HCT116 (cell line): ENCODE data around the gene KRT222.

Source experiments
- POLR2A ChIP-seq: IDR thresholded peaks from 2 replicates; pipeline ENCODE4 v1.7.0; 2011; ENCODE audit warnings: borderline replicate concordance; ENCODE audit not compliant: insufficient read depth, insufficient read length; ENCODE audit errors: extremely low read depth
- TF ChIP-seq, protein P1 (sequence below), 3 experiments: fragments of 200-600 bp in 1 of 3; sonication (generic) in 1 of 3; IDR thresholded peaks in 2 of 3; conservative IDR thresholded peaks in 1 of 3; 2 replicates each; pipeline ENCODE4 v1.5.1; 2012 to 2017; ENCODE audit warnings: low read depth in 2 of 3, low read length in 2 of 3, antibody characterized with exemption in 1 of 3, borderline replicate concordance in 1 of 3, control low read depth in 1 of 3, mild to moderate bottlenecking in 1 of 3, mixed read lengths in 1 of 3, mixed run types in 1 of 3, moderate library complexity in 1 of 3; ENCODE audit not compliant: insufficient read depth in 1 of 3

DNA sequence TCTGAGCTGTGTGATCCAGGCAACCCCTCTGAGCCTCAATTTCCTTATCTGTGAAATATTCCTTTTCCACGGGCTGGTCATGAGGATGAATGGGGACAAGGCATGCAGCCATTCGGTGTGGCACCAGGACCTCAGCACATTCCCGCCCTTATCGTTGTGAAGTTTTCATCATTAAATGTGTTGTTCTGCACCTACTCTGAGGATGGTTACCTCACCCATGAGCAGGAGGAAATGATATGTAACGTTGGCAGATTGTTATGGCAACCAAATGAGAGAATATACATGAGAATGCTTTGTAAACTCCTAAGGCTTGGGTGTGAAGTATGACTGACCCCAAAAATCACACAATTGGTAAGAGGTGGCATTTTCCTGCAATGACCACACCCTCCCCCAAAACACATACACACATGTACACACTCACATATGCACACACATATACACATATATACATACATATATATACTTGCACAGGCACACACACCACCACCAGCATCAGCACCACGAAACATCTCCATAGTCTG is 56.9 kb downstream of the KRT222 start:
- TF ChIP-seq, protein P1, sequence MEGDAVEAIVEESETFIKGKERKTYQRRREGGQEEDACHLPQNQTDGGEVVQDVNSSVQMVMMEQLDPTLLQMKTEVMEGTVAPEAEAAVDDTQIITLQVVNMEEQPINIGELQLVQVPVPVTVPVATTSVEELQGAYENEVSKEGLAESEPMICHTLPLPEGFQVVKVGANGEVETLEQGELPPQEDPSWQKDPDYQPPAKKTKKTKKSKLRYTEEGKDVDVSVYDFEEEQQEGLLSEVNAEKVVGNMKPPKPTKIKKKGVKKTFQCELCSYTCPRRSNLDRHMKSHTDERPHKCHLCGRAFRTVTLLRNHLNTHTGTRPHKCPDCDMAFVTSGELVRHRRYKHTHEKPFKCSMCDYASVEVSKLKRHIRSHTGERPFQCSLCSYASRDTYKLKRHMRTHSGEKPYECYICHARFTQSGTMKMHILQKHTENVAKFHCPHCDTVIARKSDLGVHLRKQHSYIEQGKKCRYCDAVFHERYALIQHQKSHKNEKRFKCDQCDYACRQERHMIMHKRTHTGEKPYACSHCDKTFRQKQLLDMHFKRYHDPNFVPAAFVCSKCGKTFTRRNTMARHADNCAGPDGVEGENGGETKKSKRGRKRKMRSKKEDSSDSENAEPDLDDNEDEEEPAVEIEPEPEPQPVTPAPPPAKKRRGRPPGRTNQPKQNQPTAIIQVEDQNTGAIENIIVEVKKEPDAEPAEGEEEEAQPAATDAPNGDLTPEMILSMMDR (IDR thresholded peaks at IDR 0.05 in 2 of 3, conservative IDR thresholded peaks at IDR 0.05 in 1 of 3; ENCODE audit: borderline replicate concordance in 1 of 3, insufficient read depth in 1 of 3, low read depth in 2 of 3, low read length in 2 of 3): no peak
- TF ChIP-seq POLR2A: no peak
